SU-DHL-6 (cell line): ENCODE measurements around the gene OTUD5.

Experiments
- H2AFZ ChIP-seq: fragments of 200-600 bp; sonication (generic); 2 replicates; pipeline ENCODE4 v1.6.1; 2014; ENCODE audit warnings: low read depth, mild to moderate bottlenecking, moderate library complexity, mixed read lengths, antibody characterized with exemption, low read length; ENCODE audit not compliant: severe bottlenecking
- H3F3A ChIP-seq: fragments of 200-600 bp; shearing (Covaris generic); 2 replicates; pipeline ENCODE4 v1.6.0; 2016; ENCODE audit warnings: antibody characterized with exemption, mild to moderate bottlenecking; ENCODE audit not compliant: insufficient read depth
- H3K27ac ChIP-seq: fragments of 200-600 bp; sonication (generic); 2 replicates; pipeline ENCODE4 v1.5.1; 2016; ENCODE audit warnings: low read depth, mild to moderate bottlenecking, low read length, moderate library complexity, mixed read lengths
- H3K27me3 ChIP-seq: fragments of 200-600 bp; sonication (generic), shearing (Covaris generic); 2 replicates; pipeline ENCODE4 v1.6.0; 2014; ENCODE audit warnings: mild to moderate bottlenecking, low read length
- H3K36me3 ChIP-seq: fragments of 200-600 bp; sonication (generic); 2 replicates; pipeline ENCODE4 v1.6.1; 2014; ENCODE audit warnings: mild to moderate bottlenecking, low read length, mixed read lengths
- H3K4me2 ChIP-seq: fragments of 300-600, 200-600 bp; shearing (Covaris generic), sonication (generic); 2 replicates; pipeline ENCODE4 v1.6.0; 2014; ENCODE audit warnings: low read length, low read depth, mild to moderate bottlenecking; ENCODE audit not compliant: poor library complexity, severe bottlenecking
- H3K4me3 ChIP-seq: fragments of 200-600 bp; sonication (generic); 2 replicates; pipeline ENCODE4 v1.5.1; 2014; ENCODE audit warnings: antibody characterized with exemption, low read length, mild to moderate bottlenecking, mixed read lengths; ENCODE audit not compliant: insufficient read depth, poor library complexity, severe bottlenecking
- H3K79me2 ChIP-seq: fragments of 200-600 bp; sonication (generic); 2 replicates; pipeline ENCODE4 v1.6.1; 2014; ENCODE audit warnings: mild to moderate bottlenecking, low read length, moderate library complexity; ENCODE audit not compliant: insufficient read depth
- H3K9ac ChIP-seq: fragments of 200-600 bp; sonication (generic); 2 replicates; pipeline ENCODE4 v1.7.0; 2014; ENCODE audit warnings: mild to moderate bottlenecking, low read length
- H3K9me2 ChIP-seq: fragments of 200-600 bp; sonication (generic); replicated peaks from 2 replicates; pipeline ENCODE4 v1.6.1; 2014; ENCODE audit warnings: low read length; ENCODE audit not compliant: insufficient read depth
- H3K9me3 ChIP-seq: fragments of 200-600 bp; sonication (generic); 2 replicates; pipeline ENCODE4 v1.6.1; 2014; ENCODE audit warnings: low read length, mixed read lengths; ENCODE audit not compliant: insufficient read depth
- H4K20me1 ChIP-seq: fragments of 200-600 bp; sonication (generic); 2 replicates; pipeline ENCODE4 v1.6.1; 2014; ENCODE audit warnings: low read depth, mild to moderate bottlenecking, antibody characterized with exemption, low read length, moderate library complexity, mixed read lengths
- EZH2phosphoT487 ChIP-seq: fragments of 200-600 bp; sonication (generic), shearing (Covaris generic); conservative IDR thresholded peaks from 2 replicates; pipeline ENCODE4 v1.6.1; 2018; ENCODE audit warnings: mild to moderate bottlenecking, antibody characterized with exemption, low read length, moderate library complexity, mixed read lengths
- TF ChIP-seq, protein P1 (sequence below): fragments of 200-600 bp; sonication (generic); IDR thresholded peaks from one replicate; pipeline ENCODE4 v1.5.1; 2017; ENCODE audit warnings: antibody characterized with exemption, mild to moderate bottlenecking, low read length, moderate library complexity; ENCODE audit not compliant: insufficient read depth, poor library complexity, severe bottlenecking

Gene OTUD5

DNA sequence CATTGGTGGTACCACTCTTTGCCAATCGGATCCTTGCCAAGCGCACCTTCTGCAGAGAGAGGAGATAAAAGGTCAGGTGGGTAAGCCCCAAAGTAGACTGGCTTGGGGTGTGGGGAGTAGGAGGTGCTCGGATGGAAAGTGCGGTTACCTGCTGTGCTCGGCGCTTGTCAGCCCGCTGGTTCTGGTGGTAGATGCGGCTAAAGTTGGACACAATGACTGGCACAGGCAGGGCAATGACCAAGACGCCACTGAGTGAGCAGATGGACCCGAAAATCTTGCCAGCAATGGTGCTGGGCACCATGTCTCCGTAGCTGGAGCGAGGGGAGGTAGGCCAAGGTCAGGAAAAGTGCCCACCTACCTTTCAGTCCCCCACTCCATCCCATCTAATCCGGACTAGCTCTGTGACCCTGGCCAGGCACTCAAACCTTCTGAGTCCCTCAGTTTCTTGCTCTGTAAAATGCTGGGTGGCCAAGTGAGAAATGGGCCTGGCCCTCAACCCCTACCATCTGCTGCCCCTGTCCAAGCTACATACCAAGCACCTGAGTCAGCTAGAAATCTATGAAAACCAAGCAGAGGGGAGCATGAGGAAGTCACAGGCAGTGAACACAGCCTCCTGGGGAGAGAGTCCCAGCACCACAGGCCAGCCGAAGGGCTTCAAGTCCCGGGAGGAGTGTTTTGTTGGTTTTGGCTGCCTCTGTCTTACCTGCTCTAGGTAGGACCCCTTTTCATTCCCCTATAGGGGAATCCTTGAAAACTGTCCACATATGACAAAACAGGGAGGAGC is 9.6 kb upstream of the OTUD5 start:
- no peak overlapping the region for H3K4me2 ChIP-seq
- TF ChIP-seq, protein P1, sequence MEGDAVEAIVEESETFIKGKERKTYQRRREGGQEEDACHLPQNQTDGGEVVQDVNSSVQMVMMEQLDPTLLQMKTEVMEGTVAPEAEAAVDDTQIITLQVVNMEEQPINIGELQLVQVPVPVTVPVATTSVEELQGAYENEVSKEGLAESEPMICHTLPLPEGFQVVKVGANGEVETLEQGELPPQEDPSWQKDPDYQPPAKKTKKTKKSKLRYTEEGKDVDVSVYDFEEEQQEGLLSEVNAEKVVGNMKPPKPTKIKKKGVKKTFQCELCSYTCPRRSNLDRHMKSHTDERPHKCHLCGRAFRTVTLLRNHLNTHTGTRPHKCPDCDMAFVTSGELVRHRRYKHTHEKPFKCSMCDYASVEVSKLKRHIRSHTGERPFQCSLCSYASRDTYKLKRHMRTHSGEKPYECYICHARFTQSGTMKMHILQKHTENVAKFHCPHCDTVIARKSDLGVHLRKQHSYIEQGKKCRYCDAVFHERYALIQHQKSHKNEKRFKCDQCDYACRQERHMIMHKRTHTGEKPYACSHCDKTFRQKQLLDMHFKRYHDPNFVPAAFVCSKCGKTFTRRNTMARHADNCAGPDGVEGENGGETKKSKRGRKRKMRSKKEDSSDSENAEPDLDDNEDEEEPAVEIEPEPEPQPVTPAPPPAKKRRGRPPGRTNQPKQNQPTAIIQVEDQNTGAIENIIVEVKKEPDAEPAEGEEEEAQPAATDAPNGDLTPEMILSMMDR: no peak
- no peak for TF ChIP-seq EZH2phosphoT487
- H3K27me3 ChIP-seq: no peaks in the 10 kb centered on the region
- H2AFZ ChIP-seq: no peak overlapping the region
- H3K36me3 ChIP-seq: no peaks in the 10 kb centered on the region
- H4K20me1 ChIP-seq: no peaks in the 10 kb centered on the region
- no peaks in the 10 kb centered on the region for H3K79me2 ChIP-seq
- no peak overlapping the region for H3K4me3 ChIP-seq
- H3K9ac ChIP-seq: no peak overlapping the region
- H3F3A ChIP-seq: no peaks in the 10 kb centered on the region
- no peak overlapping the region for H3K27ac ChIP-seq
- H3K9me2 ChIP-seq: no peaks in the 10 kb centered on the region
- no peaks in the 10 kb centered on the region for H3K9me3 ChIP-seq

DNA sequence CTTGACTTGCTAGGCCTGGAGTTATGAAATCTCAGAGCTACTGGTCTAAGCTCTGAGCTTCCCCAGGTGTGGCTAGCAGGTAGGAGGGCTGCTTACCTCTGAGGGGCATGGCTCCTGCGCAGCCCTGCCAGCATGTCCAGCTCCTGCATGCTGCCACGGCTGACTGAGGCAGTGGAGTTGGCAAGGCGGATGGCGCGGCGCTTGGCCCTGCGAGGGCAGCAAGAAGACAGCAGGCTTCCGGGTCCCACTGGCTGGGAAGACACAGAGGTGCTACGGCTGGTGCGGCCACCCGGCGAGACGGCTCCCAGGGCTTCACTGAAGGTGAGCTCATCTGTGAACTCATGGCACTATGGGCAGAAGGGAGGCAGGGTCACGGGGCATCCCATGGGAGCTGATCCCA is 8.6 kb upstream of the OTUD5 start:
- Histone ChIP-seq H3K36me3 (no peaks in the 10 kb centered on the region), H3K9me2 (no peaks in the 10 kb centered on the region), H3K27me3 (no peaks in the 10 kb centered on the region), H3K4me2 (no peak overlapping the region), H4K20me1 (no peaks in the 10 kb centered on the region), H3F3A (no peaks in the 10 kb centered on the region), H3K9me3 (no peaks in the 10 kb centered on the region), H2AFZ (no peak overlapping the region), H3K79me2 (no peaks in the 10 kb centered on the region), H3K9ac (no peak overlapping the region), H3K4me3 (no peak overlapping the region), H3K27ac (no peak overlapping the region)
- TF ChIP-seq EZH2phosphoT487: no peak
- TF ChIP-seq, protein P1: no peak

DNA sequence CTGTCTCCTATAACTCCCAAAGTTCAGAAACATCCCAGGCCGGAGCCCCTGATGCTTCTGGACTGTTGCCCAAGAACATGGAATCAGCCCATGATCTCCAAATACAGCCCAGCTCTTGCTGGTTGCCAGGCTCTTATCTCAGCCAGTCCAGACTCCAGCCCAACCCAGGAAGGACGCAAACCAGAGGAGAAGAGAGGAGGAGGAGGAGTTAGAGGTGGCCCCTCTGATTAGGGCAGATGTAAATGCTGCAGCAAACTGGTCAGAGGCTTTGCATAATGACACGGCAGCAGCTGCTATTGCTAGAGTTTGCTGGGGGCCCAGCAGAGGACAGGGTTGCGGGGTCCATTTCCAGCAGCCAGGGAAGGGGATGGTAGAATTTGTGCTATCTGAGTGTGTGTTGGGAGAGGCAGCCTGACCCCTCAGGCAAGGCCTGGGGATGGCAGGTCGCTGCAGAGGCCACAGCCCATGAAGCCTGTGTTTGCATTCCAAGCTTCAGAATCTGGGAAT is 4.2 kb upstream of the OTUD5 start:
- Histone ChIP-seq H3F3A (no peaks in the 10 kb centered on the region), H3K9me2 (no peaks in the 10 kb centered on the region), H3K36me3 (no peaks in the 10 kb centered on the region), H3K79me2 (peaks cover 5% of the 10 kb centered on the region; the same call in 1 of the 2 replicates), H3K9ac (no peak overlapping the region), H3K27me3 (no peaks in the 10 kb centered on the region), H3K27ac (no peak overlapping the region), H3K4me3 (no peak overlapping the region), H4K20me1 (no peaks in the 10 kb centered on the region), H3K9me3 (no peaks in the 10 kb centered on the region), H2AFZ (no peak overlapping the region), H3K4me2 (no peak overlapping the region)
- no peak for TF ChIP-seq EZH2phosphoT487
- TF ChIP-seq, protein P1: no peak
